Endothelial cell of umbilical vein (primary cell): ENCODE measurements around the gene LRIT2. TPM values are rescaled to one million over a fixed set of nuclear protein-coding genes. Genes with fewer than 3 reads are reported as not detected.

Experiments
- BruUV-seq: library from RNA; stranded (reverse); fragments of 400-500 nt; replicated peaks from 2 replicates; lab custom pipeline; 2021; lab: Mats Ljungman, UMichigan
- CTCF ChIA-PET: fragments of 300-600, 350-600 bp; sonication (Branson Sonifier 250); formaldehyde crosslinking; loops from one replicate; lab custom pipeline; 2021; ENCODE audit warnings: antibody characterized with exemption, inconsistent platforms; lab: Charles Lee
- POLR2A ChIA-PET: fragments of 300-600, 350-600 bp; sonication (Branson Sonifier 250); formaldehyde crosslinking; loops from one replicate; lab custom pipeline; 2021; ENCODE audit warnings: antibody characterized with exemption, inconsistent platforms; lab: Charles Lee
- DNase-seq: peaks from one replicate; pipeline ENCODE4 v3.0.0-alpha.2; 2011; ENCODE audit warnings: low read depth, low spot score
- FAIRE-seq: peaks from 2 replicates; lab custom pipeline; 2011; peaks lifted over from hg19 to GRCh38; lab: Jason Lieb, UNC
- H2AFZ ChIP-seq: 2 replicates; pipeline ENCODE4 v1.6.0; 2012; ENCODE audit warnings: low read depth, low read length, control low read depth, inconsistent platforms
- H3K27ac ChIP-seq: 2 replicates; pipeline ENCODE4 v1.5.1; 2011; ENCODE audit warnings: low read depth, mild to moderate bottlenecking, control low read depth, low read length, moderate library complexity; ENCODE audit not compliant: insufficient read depth
- H3K27me3 ChIP-seq, 2 experiments: 2 replicates each; pipeline versions ENCODE4 v1.6.0 to v1.6.1; 2011; ENCODE audit warnings: low read length in 2 of 2, mixed read lengths in 1 of 2; ENCODE audit not compliant: control insufficient read depth in 2 of 2, insufficient read depth in 2 of 2
- H3K36me3 ChIP-seq, 2 experiments: 2 replicates in 1 of 2; 3 replicates in 1 of 2; pipeline ENCODE4 v1.5.1; 2011; ENCODE audit warnings: low read length in 2 of 2, mild to moderate bottlenecking in 1 of 2, moderate library complexity in 1 of 2; ENCODE audit not compliant: control insufficient read depth in 2 of 2, insufficient read depth in 2 of 2; ENCODE audit errors: extremely low read depth in 1 of 2
- H3K4me1 ChIP-seq: 3 replicates; pipeline ENCODE4 v1.5.1; 2011; ENCODE audit warnings: mild to moderate bottlenecking, low read length; ENCODE audit not compliant: control insufficient read depth, insufficient read depth; ENCODE audit errors: extremely low read depth
- H3K4me2 ChIP-seq: 2 replicates; pipeline ENCODE4 v1.6.1; 2011; ENCODE audit warnings: low read length, control low read depth, mixed read lengths; ENCODE audit not compliant: insufficient read depth
- H3K4me3 ChIP-seq, 3 experiments: fragments of 200-600 bp in 1 of 3; sonication (generic), shearing (Covaris generic) in 1 of 3; replicated peaks in 1 of 3; 2 replicates each; pipeline ENCODE4 v1.5.1; 2011 to 2016; ENCODE audit warnings: control low read depth in 3 of 3, low read length in 3 of 3, mild to moderate bottlenecking in 2 of 3, inconsistent platforms in 1 of 3, low read depth in 1 of 3, moderate library complexity in 1 of 3; ENCODE audit not compliant: insufficient read depth in 1 of 3
- H3K79me2 ChIP-seq: 2 replicates; pipeline ENCODE4 v1.6.0; 2012; ENCODE audit warnings: low read length, inconsistent platforms; ENCODE audit not compliant: control insufficient read depth, insufficient read depth
- H3K9ac ChIP-seq: replicated peaks from 2 replicates; pipeline ENCODE3; 2011; ENCODE audit warnings: low read length, control low read depth; ENCODE audit not compliant: insufficient read depth; ENCODE audit errors: extremely low read depth
- H3K9me1 ChIP-seq: replicated peaks from 3 replicates; pipeline ENCODE4 v1.6.0; 2011; ENCODE audit warnings: mild to moderate bottlenecking, low read length; ENCODE audit not compliant: control insufficient read depth, insufficient read depth; ENCODE audit errors: extremely low read depth
- H3K9me3 ChIP-seq: replicated peaks from 2 replicates; pipeline ENCODE4 v1.5.1; 2012; ENCODE audit warnings: low read length, inconsistent platforms; ENCODE audit not compliant: control insufficient read depth, insufficient read depth
- H4K20me1 ChIP-seq: replicated peaks from 2 replicates; pipeline ENCODE3; 2011; ENCODE audit warnings: mild to moderate bottlenecking, low read length; ENCODE audit not compliant: control insufficient read depth, insufficient read depth; ENCODE audit errors: extremely low read depth
- CTCF ChIP-seq, 2 donors: IDR thresholded peaks; 1 replicate in 1 of 2; 2 replicates in 1 of 2; pipeline ENCODE4 v1.5.1; 2011; ENCODE audit warnings: low read length in 2 of 2, mild to moderate bottlenecking in 2 of 2, moderate library complexity in 2 of 2, control low read depth in 1 of 2, inconsistent platforms in 1 of 2, low read depth in 1 of 2; ENCODE audit not compliant: insufficient read depth in 1 of 2; ENCODE audit errors: extremely low read depth in 1 of 2
- EZH2 ChIP-seq: IDR thresholded peaks from 2 replicates; pipeline ENCODE4 v1.6.1; 2012; ENCODE audit warnings: borderline replicate concordance, low read depth, mild to moderate bottlenecking, moderate library complexity, low read length, inconsistent platforms; ENCODE audit not compliant: severe bottlenecking
- FOS ChIP-seq: IDR thresholded peaks from 2 replicates; pipeline ENCODE4 v1.6.1; 2011; ENCODE audit warnings: mild to moderate bottlenecking, low read length, moderate library complexity, borderline replicate concordance; ENCODE audit not compliant: insufficient read depth
- JUN ChIP-seq: IDR thresholded peaks from 2 replicates; pipeline ENCODE4 v1.6.1; 2011; ENCODE audit warnings: borderline replicate concordance, low read depth; ENCODE audit not compliant: insufficient read length, insufficient read depth
- MAX ChIP-seq: IDR thresholded peaks from 2 replicates; pipeline ENCODE4 v1.6.1; 2011; ENCODE audit not compliant: insufficient read depth, insufficient read length
- POLR2A ChIP-seq: IDR thresholded peaks from 2 replicates; pipeline ENCODE4 v1.6.1; 2012; ENCODE audit warnings: low read depth, mild to moderate bottlenecking, control low read depth, low read length
- dilution Hi-C: fragments of 300-500 bp; cut with MboI; formaldehyde crosslinking; loops from one replicate; pipeline ENCODE4 v1.15.0; 2019; ENCODE audit warnings: low sequenced_read_pairs; ENCODE audit not compliant: extremely low pct_ligation_motif_present
- intact Hi-C: fragments of 100-400 bp; cut with micrococcal nuclease; formaldehyde crosslinking; loops from one replicate; pipeline ENCODE4 v1.10.0; 2022
- polyA plus RNA-seq, 4 experiments: library from polyadenylated mRNA; depleted of rRNA in 3 of 4; stranded (reverse) in 3 of 4; unstranded in 1 of 4; fragments of >200 nt; gene quantifications; 2 replicates each; pipeline versions ENCODE4 v1.2.1 to v1.2.3, GENCODE V29; 2011 to 2012; ENCODE audit warnings: missing spikeins in 1 of 4
- total RNA-seq: library from RNA; stranded (reverse); gene quantifications from 2 replicates; pipeline ENCODE4 v1.2.3, GENCODE V29; 2021

LRIT2 gene
- total and polyA plus RNA-seq, 2 donors (not counting 3 experiments of a cell fraction or from before 2014, with no cell fraction given) = not detected

- Histone ChIP-seq H3K9me1 (no peaks in the 10 kb centered on the region), H3K9ac (no peak overlapping the region), H2AFZ (no peak overlapping the region), H3K4me1 (no peaks in the 10 kb centered on the region), H3K27ac (no peak overlapping the region), H3K36me3 (no peaks in the 10 kb centered on the region), H3K79me2 (no peaks in the 10 kb centered on the region), H3K4me3 (no peak overlapping the region), H3K27me3 (no peaks in the 10 kb centered on the region), H3K4me2 (no peak overlapping the region), H3K9me3 (no peaks in the 10 kb centered on the region), H4K20me1 (no peaks in the 10 kb centered on the region)
- ChIA-PET POLR2A (no interaction called here), CTCF (no interaction called here)
- dilution Hi-C loops (no loop called here), intact Hi-C loops (no loop called here)
- TF ChIP-seq FOS = no peak
- TF ChIP-seq POLR2A = no peak
- no peak for TF ChIP-seq EZH2
- no peak for TF ChIP-seq MAX
- TF ChIP-seq CTCF (IDR thresholded peaks at IDR 0.05; ENCODE audit: extremely low read depth in 1 of 2, insufficient read depth in 1 of 2, low read depth in 1 of 2, low read length in 2 of 2) = no peak
- TF ChIP-seq JUN = no peak
- BruUV-seq = no TSS peak
- DNase-seq (no peak), FAIRE-seq (no peak)
Measured at GRCh38 chr10:84179059-84179710, 46.2 kb downstream of the LRIT2 start.
